HG03196 (cell line): Measurements from ENCODE around the gene S100A14.
A peak's percentile ranks its signal among the peaks of the same experiment; 100 is the strongest.

Experiments
- ATAC-seq: cut with Tn5 transposase; IDR thresholded peaks from one replicate; pipeline ENCODE4 v1.9.1; 2021; ENCODE audit not compliant: unreplicated experiment

S100A14 gene

DNA sequence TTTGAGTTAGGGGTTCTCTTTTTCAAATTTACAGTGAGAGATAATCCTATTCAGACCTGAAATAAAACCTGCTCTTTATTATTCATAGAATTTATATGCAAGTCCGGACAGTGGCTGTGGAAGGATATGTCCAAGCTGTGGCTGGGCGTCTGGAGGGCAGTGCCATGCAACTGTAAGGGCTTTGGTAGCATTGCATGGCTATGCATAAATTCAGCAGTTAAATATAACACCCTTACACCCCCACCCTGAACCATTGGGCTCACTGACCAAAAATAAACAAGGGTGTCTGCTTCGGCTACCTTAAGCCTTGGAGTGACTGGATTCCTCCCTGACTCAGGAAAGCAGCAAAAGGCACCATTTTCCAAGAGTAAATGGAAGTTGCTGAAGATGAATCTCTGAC is 23.2 kb upstream of the S100A14 start:
- no peak for ATAC-seq

- no peak for ATAC-seq
Measured at GRCh38 chr1:153638261-153638660, 22.1 kb upstream of the S100A14 start.

GRCh38 chr1:153636312-153636711 is 20.2 kb upstream of the S100A14 start:
- ATAC-seq: no peak

DNA sequence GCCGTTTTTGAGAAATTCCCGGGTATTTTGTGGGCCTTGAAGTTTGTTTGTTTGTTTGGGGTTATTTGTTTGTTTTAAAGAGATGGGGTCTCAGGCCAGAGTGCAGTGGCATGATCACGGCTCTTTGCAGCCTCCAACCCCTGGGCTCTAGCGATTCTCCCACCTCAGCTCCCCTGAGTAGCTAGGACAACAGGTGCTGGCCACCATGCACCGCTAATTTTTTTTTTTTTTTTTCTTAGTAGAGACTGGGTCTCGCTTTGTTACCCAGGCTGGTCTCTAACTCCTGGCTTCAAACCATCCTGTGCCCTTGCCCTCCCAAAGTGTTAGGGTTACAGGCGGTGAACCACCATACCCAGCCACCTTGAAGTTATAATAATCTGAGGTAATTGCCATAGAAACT is 19.7 kb upstream of the S100A14 start:
- ATAC-seq: no peak

- peak; percentile 87 for ATAC-seq
Measured at GRCh38 chr1:153633754-153634665, 17.9 kb upstream of the S100A14 start, which contains the start of gene CHTOP. Gene CHTOP (plus strand): TSS chr1:153634066. CDS start chr1:153636589, 2,523 bp downstream.

DNA sequence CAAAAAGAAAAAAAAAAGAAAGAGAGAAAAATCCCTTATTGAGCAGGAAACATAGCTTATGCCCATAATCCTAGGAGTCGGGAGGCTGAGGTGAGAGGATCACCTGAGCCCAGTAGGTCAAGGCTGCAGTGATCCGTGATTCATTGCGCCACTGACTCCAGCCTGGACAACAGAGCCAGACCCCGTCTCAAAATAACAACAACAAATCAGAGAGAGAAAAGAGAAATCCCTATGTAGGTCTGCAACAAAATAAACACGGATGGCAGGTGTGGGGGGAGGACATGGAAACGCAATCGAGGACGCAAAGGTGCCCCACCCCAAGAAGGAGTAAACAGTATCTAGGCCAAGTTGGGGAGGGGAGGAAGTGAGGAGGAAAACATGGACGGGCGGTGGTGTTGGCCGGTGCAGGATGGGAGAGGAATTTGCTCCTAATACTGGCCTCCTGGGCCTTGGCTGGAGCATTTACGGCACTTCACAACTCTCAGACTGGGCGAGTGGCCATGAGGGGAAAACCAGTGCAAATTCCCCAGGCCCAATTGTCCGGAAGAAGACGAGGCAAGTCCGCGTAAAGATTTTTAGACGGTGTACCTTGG is 17.1 kb upstream of the S100A14 start:
- no peak for ATAC-seq

DNA sequence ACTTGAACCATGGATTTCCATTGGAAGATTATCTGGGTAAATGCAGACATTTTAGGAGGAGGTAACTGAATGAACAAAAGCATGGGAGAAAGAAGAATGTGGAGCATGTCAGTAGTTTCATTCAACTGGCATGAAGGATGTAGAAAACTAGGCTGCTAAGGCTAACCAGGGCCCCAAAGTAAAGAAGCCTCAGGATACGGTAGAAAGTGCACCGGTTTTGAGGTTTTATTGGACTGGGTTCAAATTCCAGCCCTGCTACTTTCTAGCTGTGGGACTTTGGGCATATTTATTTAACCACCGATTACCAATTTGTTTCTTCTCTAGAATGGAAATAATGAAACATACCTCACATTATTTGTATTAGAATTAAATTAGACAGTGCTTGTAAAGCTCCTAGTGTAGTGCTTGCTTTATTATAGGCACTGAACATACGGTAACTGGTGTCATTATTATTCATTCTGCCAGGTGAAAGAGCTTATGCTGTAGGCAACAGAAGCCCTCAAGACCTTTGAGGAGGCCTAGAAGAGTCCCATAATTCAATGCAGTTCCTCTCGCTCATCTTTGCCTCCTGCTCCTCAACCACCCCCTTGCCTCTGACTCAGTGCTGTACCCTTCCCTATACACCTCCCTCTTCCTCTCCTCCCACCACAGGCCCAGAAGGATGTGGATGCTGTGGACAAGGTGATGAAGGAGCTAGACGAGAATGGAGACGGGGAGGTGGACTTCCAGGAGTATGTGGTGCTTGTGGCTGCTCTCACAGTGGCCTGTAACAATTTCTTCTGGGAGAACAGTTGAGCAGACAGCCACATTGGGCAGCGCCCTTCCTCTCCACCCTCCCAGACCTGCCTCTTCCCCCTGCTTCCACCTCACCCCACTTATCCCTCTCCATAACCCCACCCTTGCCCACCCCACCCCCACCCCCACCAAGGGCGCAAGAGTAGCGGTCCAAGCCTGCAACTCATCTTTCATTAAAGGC is 15.2 kb upstream of the S100A14 start:
- no peak for ATAC-seq

- no peak for ATAC-seq
Measured at GRCh38 chr1:153630384-153630783, 14.3 kb upstream of the S100A14 start.

- ATAC-seq: no peak
Measured at GRCh38 chr1:153629971-153630370, 13.8 kb upstream of the S100A14 start.

GRCh38 chr1:153629343-153629665 is 13.2 kb upstream of the S100A14 start:
- ATAC-seq: no peak

DNA sequence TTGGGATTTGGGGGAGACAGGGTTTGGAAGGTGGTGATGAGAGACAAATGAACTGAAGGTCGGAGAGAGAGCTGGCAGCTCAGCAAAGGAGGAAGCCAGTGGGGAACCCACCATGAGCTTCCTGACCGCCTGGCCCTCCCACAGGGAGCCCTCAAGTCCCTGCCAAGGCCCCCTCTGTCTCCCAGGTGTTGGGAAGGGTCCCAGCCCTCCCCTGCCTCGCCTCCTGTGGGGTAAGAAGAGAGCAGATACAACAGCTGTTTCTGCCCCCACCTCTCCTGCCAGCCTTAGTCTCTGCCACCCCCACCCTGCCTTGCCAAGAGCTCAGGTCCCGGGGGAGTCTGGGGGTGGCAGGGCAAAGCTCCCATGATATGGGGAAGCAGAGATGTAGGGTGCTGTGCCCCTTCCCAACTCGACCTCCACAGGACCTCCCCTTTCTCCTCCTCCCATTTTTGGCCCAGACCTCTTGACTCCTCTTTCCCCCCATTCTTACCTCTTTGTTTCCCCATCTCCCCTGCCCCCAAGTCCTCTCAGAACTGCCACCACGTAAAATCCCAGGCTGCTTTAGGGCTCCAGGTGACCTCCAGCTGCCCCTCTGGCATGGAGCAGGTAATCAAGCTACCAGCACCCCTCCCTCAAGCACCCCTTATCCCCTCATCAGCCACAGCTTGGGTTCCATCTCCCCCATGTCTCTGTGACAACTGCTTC is 12.7 kb upstream of the S100A14 start:
- no peak for ATAC-seq

DNA sequence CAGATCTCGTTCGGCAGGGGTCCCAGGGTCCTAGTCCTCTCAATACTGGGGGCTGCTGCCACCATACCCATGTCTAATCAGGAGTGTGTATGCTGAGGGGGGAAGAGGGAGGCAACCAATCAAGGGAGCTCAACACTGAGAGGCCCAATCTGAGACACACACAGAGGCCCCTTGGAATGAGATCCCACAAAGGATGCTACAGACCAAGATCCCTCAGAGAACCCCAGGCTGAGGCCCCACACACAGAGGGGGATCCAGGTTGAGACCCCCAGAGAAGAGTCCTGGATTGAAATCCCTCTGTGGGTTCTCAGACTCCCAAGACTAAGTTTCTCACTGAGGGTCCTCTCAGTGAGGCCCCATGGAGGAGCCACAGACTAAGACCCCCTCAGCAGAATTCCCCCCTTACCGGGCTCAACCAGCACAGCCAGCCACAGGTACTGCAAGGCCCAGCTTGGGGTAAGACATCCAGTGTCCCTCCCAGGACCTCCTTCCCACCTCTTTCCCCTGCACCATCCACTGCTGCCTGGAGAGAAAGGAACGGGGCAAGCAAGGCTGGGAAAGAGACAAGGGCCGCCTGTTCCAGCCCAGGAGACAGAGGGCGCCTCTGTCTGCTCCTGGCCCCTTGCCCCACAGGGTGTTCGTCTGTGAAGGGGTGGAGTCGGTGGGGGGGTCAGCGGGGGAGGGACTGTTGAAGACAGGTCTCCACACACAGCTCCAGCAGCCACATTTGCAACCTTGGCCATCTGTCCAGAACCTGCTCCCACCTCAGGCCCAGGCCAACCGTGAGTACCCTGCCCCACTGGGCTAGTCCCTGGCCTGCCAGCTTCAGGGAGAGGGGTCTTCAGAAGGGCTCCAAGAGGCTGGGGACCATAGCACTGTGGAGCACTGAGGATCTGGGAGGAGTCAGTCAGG is 11.8 kb upstream of the S100A14 start, which contains the start of gene S100A1:
Gene S100A1 (plus strand): TSS at position 720 of the 912 bp plus-strand sequence. CDS start 2,088 bp downstream, outside the sequence.
- ATAC-seq: no peak

- ATAC-seq: no peak
Measured at GRCh38 chr1:153626904-153627714, 11.0 kb upstream of the S100A14 start, which contains the start of gene S100A13. Gene S100A13 (minus strand): TSS chr1:153627505. CDS start chr1:153626472, 1,033 bp downstream.

GRCh38 chr1:153626477-153626903 is 10.4 kb upstream of the S100A14 start:
- ATAC-seq: no peak

DNA sequence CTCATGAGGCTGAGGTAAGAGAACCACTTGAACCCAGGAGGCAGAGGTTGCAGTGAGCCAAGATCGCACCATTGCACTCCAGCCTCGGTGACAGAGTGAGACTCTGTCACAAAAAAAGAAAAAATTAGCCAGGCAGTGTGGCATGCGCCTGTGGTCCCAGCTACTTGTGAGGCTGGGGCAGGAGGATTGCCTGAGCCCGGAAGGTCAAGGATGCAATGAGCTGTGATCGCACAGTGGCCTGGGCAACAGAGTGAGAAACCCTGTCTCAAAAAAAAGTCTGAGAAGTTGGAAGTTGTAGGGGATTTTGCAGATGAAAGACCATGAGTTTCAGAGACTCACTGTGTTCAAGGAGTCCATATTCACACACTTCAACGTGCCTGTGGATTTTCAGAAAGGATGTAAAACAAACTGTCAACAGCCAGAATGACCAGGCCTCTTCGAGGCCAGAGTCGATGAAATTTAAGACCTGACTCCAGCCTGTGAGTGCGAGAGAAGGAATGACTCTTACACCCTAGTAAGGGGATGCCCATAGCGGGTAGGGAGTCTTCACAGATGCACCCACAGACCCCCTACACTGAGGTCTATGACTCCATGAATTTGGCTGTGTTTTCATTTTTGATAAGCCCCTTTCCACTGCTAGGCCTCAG is 9.0 kb upstream of the S100A14 start:
- ATAC-seq: no peak

DNA sequence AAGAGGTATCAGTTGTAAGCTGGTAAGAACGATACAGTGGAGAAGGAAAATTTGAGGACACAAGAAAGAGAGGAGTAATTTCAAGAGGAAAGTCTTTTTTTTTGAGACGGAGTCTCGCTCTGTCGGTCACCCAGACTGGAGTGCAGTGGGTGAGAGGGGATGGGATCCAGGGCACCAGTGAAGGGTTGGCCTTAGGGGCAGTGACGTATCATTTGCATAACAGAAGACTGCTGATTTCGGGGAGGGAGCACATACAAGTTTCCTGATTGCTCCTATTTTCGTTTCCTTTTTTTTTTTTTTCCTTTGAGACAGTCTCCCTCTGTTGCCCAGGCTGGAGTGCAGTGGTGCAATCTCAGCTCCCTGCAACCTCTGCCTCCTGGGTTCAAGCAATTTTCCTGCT is 7.0 kb upstream of the S100A14 start:
- ATAC-seq: no peak

DNA sequence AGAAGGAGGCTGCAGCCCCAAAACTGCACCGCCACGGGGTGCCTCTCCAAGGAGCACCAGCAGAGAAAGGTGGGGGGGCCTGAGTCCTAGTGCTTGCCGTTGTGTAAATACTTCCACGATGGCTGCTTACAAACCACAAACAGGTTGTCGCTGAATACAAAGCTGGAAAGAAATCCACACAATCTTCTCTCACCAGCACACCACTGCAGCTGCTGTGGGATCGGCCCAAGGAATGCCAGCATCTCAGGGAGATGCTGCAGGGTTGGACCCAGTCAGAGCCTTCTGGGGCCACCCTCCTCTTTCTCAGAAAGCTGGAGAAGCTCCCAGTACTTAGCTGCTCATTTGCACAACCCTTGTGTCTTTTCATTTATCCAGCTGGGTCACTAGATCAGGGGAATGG is 3.0 kb upstream of the S100A14 start:
- ATAC-seq: no peak

- peak; percentile 73 for ATAC-seq
Measured at GRCh38 chr1:153617663-153618062, 1.5 kb upstream of the S100A14 start.
